ENCODE measurements around the gene ERH. TPM values are rescaled to one million over a fixed set of nuclear protein-coding genes. Genes with fewer than 3 reads are reported as not detected.

Gene ERH
- total RNA-seq, 2 donors from 2014 or later, result 198 to 374 TPM

DNA sequence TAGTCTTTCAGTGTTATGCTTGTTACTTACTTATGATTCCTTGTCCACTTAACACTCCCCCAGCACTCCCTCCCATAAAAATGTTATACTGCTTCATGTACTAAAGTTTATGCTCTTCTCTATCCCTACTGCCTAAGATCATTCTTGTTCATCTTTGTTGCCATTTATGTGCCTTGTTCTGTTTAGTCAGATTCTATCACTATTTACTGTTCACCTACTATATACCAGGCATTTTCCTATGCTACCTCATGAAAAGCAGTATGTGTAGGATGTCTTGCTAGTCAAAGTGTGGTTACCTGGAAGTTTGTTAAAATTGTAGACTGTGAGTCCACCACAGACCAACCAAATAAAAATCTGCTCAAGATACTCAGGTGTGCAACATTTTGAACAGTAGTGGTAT, 23.9 kb downstream of the ERH start:
- Mint-ChIP-seq H3K9me3 (no peaks in the 10 kb centered on the region), H3K27ac (peak overlapping the region; percentile 61), H3K27me3 (no peaks in the 10 kb centered on the region), H3K4me1 (peaks cover 11% of the 10 kb centered on the region), H3K4me3 (no peak overlapping the region), H3K36me3 (ENCODE audit: low read depth) (peaks cover 43% of the 10 kb centered on the region)
- ATAC-seq (replicated peaks), result no peak

DNA sequence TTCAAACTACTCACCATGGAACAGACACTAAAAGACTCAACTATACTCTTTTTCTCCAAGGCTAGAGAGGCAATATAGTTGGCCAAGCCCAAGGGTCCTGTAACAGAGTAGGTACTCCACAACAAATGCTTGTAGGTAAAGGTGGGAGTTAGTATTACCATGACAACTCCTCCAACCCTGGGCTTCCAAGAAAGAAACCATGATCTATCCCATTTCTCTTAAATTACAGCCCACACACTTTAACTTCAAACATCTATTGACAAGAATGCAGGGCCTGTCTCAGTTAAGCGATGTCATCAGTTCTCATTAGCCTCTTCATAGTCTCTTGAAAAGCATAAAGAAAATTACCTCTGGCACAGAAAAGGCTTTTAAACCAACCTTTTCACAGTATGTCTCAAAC, 25.0 kb downstream of the ERH start:
- peaks cover 32% of the 10 kb centered on the region for H3K36me3 Mint-ChIP-seq (ENCODE audit: low read depth)
- H3K4me1 Mint-ChIP-seq, result peaks cover 11% of the 10 kb centered on the region
- no peaks in the 10 kb centered on the region for H3K9me3 Mint-ChIP-seq
- H3K27ac Mint-ChIP-seq, result peak overlapping the region; percentile 61
- peak; percentile 83 for ATAC-seq (replicated peaks)
- H3K27me3 Mint-ChIP-seq, result no peaks in the 10 kb centered on the region
- peak overlapping the region; percentile 1 for H3K4me3 Mint-ChIP-seq

DNA sequence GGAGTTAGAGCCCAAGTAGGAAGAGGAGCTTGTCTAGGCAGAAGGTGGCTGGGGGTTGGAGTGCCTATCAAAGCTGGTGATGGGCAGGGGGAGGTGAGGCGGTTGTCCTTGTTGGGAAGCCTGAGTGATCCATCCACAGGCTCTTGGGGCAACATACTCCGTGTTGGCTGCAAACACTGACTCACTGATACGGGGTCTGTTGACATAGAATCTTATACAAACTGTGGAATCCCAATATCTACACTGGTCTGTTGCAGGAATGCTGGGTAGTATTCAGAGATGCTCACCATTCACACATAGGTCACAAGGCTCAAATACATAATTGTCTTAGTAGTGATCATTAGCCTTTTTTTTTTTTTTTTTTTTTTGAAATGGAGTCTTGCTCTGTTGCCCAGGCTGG, 26.0 kb downstream of the ERH start:
- Mint-ChIP-seq H3K4me3 (no peak overlapping the region), H3K4me1 (peaks cover 11% of the 10 kb centered on the region), H3K9me3 (no peaks in the 10 kb centered on the region), H3K36me3 (ENCODE audit: low read depth) (peaks cover 26% of the 10 kb centered on the region), H3K27me3 (no peaks in the 10 kb centered on the region), H3K27ac (no peak overlapping the region)
- ATAC-seq (replicated peaks), result no peak

DNA sequence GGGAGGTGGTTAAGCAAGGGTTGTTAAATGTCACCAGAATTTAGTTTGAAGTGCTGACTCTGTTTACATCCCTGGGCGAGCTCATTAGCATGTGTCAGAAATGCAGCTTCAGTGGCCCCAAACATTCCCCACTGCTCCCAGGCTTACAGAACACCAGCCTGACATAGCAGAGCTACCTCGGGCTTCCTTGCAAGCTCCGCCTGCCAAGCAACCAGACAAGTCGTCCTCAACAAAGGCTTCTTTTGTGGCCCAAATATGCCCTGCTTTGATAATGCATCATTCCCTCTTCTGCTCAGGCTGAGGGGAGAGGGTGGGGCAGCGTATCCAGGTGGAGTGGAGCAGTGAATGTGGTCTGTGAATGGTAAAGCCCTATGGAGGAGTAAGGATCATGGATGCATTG, 28.0 kb downstream of the ERH start:
- Mint-ChIP-seq H3K4me3 (no peak overlapping the region), H3K27me3 (no peaks in the 10 kb centered on the region), H3K27ac (no peak overlapping the region), H3K4me1 (peaks cover 11% of the 10 kb centered on the region), H3K36me3 (ENCODE audit: low read depth) (peaks cover 5% of the 10 kb centered on the region), H3K9me3 (no peaks in the 10 kb centered on the region)
- ATAC-seq (replicated peaks), result no peak

DNA sequence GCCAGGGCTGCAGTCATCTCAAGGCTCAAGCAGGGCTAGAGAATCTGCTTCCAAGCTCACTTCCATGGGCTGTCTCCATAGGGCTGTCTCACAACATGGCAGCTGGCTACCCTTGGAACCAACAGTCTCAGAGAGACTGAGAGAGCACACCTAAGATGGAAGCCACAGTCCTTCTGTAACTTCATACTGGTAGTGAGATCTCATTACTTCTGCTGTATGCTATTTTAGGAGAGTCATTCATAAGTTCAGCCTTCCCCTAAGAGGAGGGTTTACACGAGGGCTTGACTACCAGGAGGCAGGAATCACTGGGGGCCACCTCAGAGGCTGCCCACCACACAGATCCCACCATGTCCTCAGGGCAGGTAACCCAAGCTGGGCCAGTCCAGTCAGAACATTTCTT, 29.7 kb downstream of the ERH start:
- Mint-ChIP-seq H3K9me3 (no peaks in the 10 kb centered on the region), H3K27ac (no peak overlapping the region), H3K27me3 (no peaks in the 10 kb centered on the region), H3K36me3 (ENCODE audit: low read depth) (peaks cover 5% of the 10 kb centered on the region), H3K4me3 (no peak overlapping the region), H3K4me1 (peaks cover 3% of the 10 kb centered on the region)
- no peak for ATAC-seq (replicated peaks)

DNA sequence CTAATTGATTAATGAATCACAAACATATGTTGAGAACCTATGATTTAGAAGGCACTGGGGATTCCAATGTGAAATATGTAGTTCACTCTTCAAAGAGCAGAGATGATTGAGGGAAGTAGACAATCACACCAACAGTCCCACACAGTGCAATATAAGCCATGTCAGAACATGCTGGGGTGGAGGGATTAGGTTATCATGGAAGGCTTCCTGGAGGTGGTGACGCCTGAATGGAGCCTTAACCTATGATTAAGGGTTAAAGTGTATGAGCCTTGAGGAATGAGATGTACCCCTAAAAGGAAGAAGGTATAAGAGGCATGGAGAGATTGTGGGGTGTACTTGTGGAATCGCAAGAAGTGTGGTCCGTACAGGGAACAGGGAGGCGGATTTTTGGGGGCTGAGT, 31.3 kb downstream of the ERH start:
- no peaks in the 10 kb centered on the region for H3K27me3 Mint-ChIP-seq
- H3K4me3 Mint-ChIP-seq, result no peak overlapping the region
- no peaks in the 10 kb centered on the region for H3K4me1 Mint-ChIP-seq
- no peaks in the 10 kb centered on the region for H3K9me3 Mint-ChIP-seq
- ATAC-seq (replicated peaks), result no peak
- no peak overlapping the region for H3K27ac Mint-ChIP-seq
- no peaks in the 10 kb centered on the region for H3K36me3 Mint-ChIP-seq (ENCODE audit: low read depth)

DNA sequence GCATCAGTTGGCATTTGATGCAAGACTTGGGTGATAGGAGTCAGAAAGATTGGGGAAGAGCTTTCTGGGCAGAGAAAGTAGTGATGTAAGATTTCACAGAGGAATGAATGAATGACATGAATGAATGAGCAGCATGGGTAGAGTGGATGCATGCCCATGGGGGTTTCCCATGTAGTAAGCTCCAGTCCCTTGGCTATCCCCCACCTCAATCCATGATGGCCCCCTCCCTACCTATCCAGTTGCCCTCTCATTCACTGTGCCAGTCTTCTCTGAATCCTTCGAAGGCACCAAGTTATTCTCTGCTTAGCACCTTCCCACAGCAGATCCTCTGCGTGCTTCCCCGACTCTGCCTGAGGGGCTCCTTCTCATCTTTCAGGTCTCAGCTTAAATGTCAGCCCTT, 32.0 kb downstream of the ERH start:
- H3K4me3 Mint-ChIP-seq, result no peak overlapping the region
- no peak for ATAC-seq (replicated peaks)
- H3K36me3 Mint-ChIP-seq (ENCODE audit: low read depth), result no peaks in the 10 kb centered on the region
- H3K4me1 Mint-ChIP-seq, result no peaks in the 10 kb centered on the region
- no peaks in the 10 kb centered on the region for H3K9me3 Mint-ChIP-seq
- H3K27me3 Mint-ChIP-seq, result no peaks in the 10 kb centered on the region
- H3K27ac Mint-ChIP-seq, result no peak overlapping the region

DNA sequence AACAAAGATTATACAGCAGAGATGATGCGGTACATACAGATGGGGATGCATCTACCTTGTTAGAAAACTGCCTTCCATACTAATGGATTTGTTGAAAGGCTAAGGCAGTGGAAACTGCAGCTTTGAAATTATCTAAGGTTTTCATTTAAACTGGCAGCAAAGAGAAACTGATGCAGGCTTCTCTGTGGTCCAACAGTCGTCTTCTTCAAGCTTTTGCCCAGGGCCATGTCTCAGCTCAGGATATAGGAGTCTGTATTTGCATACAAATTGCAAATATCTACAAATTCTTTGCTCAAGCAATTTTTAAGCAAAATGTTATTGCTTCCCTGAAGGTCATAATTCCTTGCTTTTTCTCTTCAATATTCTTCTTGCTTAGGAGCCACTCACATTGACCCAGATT, 33.7 kb downstream of the ERH start:
- H3K27me3 Mint-ChIP-seq, result no peaks in the 10 kb centered on the region
- H3K4me1 Mint-ChIP-seq, result no peaks in the 10 kb centered on the region
- no peak overlapping the region for H3K4me3 Mint-ChIP-seq
- H3K27ac Mint-ChIP-seq, result no peak overlapping the region
- no peaks in the 10 kb centered on the region for H3K9me3 Mint-ChIP-seq
- no peak for ATAC-seq (replicated peaks)
- H3K36me3 Mint-ChIP-seq (ENCODE audit: low read depth), result no peaks in the 10 kb centered on the region

DNA sequence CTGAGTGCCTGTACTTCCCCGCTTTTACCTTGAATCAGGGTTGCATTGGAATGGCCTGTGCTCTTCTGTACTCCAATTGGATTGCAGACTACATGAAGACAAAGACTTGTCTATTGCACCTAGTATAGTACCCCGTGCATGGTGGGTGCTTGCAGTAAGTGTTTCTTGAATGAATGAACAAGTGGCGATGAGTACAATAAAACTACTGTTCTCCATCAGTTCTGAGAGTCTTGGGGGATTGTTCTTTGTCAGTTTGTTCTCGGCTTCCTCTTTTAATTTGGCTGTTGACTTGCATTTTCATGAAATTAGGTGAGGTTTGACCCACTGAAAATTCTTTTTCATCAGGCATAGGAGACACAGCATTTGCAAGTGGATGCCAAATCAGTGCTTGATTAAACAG, 34.1 kb downstream of the ERH start:
- Mint-ChIP-seq H3K36me3 (ENCODE audit: low read depth) (no peaks in the 10 kb centered on the region), H3K27me3 (no peaks in the 10 kb centered on the region), H3K9me3 (no peaks in the 10 kb centered on the region), H3K4me3 (no peak overlapping the region), H3K27ac (no peak overlapping the region), H3K4me1 (peaks cover 3% of the 10 kb centered on the region)
- ATAC-seq (replicated peaks), result no peak

DNA sequence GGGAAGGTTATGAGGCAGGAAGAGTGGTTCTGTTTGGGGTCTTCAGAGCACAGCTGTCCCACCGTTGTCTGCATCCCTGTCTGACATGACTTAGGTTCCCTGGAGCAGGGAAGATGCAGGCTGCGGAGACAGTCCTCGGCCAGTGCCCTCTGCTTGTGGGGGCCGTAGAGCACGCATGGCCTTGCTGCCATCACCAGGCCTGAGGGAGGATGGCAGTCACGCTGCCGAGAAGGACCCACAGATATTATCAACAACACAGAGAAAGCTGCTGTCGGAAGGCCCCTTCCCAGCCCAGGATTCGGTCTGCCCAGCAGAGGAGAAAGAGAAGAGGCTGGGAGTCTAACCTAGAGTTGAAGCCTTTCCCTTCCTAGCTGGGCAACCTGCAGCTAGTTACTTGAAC, 35.0 kb downstream of the ERH start:
- Mint-ChIP-seq H3K27ac (no peak overlapping the region), H3K36me3 (ENCODE audit: low read depth) (no peaks in the 10 kb centered on the region), H3K4me3 (no peak overlapping the region), H3K9me3 (no peaks in the 10 kb centered on the region), H3K4me1 (peaks cover 9% of the 10 kb centered on the region), H3K27me3 (no peaks in the 10 kb centered on the region)
- ATAC-seq (replicated peaks), result no peak

DNA sequence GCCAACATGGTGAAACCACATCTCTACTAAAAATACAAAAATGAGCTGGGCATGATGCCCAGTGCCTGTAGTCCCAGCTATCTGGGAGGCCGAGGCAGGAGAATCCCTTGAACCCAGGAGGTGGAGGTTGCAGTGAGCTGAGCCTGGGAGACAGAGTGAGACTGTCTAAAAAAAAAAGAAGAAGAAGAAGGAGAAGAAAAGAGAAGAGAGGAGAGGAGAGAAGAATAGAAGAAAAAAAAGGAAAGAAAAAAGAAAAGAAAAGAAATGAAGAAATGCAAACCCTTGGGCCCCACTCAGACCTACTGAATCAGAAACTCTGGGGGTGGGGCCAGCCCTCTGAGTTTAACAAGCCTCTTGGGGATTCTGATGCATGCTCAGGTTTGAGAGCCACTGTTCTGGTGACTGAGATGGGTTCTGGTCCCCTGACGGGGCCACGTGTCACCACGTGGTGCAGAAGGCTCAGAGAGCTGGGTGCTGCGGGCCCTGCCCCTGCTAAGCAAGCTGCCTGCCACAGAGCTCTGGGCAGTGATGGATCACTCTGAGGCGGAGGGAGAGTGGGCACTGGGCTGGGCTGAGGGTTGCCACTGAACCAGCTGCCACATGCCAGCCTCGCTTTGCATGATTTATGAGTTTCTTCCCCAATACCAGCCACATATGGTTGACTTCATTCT, 37.5 kb downstream of the ERH start:
- ATAC-seq (replicated peaks), result no peak
- Mint-ChIP-seq H3K4me3 (no peak overlapping the region), H3K27ac (no peak overlapping the region), H3K27me3 (no peaks in the 10 kb centered on the region), H3K9me3 (no peaks in the 10 kb centered on the region), H3K36me3 (ENCODE audit: low read depth) (no peaks in the 10 kb centered on the region), H3K4me1 (peaks cover 9% of the 10 kb centered on the region)

DNA sequence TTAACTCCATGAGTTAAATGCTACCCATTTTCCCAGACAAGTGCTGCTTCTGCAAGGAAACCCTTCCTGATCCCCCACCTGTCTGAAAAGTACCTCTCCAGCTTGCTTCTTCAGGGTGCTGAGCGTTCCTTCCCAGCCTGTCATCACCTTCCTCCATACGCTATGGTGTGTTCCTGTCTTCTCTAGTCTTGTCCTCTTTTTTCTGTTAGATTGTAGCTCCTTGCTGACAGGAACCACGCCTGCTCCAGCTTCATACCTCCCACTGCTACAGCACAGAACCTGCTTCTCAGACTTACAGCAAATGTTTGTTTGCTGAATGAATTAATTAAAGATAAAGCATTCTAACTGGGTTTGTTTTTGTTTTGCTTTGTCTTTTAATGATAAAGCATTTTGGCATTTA, 39.1 kb downstream of the ERH start:
- peak overlapping the region; percentile 42 for H3K27ac Mint-ChIP-seq
- H3K4me3 Mint-ChIP-seq, result peak overlapping the region; percentile 41
- no peak for ATAC-seq (replicated peaks)
- peaks cover 22% of the 10 kb centered on the region for H3K4me1 Mint-ChIP-seq
- H3K27me3 Mint-ChIP-seq, result no peaks in the 10 kb centered on the region
- no peaks in the 10 kb centered on the region for H3K36me3 Mint-ChIP-seq (ENCODE audit: low read depth)
- H3K9me3 Mint-ChIP-seq, result no peaks in the 10 kb centered on the region

DNA sequence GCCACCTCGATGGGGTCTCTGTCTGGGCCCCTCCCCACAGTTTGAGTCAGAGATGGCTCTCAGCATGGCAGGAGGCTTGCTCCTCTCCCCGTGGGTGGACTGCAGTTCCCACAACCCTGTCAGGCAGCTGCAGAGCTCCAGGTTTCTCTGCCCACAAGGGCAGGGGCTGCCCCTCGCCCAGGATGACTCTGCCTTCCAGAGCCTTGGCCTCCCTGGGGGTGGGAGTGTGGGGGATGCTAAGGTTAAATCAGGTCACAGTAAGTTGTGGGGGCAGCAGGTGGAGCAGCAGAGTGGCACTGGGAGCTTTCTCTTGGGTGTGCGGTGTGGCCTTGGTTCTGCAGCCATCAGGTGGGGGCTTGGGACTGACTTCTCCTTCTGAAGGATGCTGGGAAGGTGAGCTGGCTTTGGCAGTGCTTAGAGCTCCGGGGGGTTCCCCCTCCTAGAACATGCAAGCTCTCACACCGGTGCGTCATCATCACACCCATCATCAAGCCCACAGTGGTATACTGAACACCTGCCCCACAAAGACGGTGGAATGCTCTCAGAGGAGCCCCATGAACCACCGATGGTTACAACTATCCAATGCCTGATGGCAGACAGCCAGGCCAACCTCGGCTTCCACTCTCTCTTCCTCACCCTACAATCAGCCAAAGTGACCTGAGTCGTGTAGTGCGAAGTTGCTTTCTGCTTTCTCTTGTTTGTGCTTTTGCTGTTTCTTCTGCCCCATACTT, 39.7 kb downstream of the ERH start:
- Mint-ChIP-seq H3K27me3 (no peaks in the 10 kb centered on the region), H3K27ac (peak overlapping the region; percentile 42), H3K36me3 (ENCODE audit: low read depth) (no peaks in the 10 kb centered on the region), H3K9me3 (no peaks in the 10 kb centered on the region), H3K4me3 (peak overlapping the region; percentile 41), H3K4me1 (peaks cover 25% of the 10 kb centered on the region)
- peak; percentile 91 for ATAC-seq (replicated peaks)

DNA sequence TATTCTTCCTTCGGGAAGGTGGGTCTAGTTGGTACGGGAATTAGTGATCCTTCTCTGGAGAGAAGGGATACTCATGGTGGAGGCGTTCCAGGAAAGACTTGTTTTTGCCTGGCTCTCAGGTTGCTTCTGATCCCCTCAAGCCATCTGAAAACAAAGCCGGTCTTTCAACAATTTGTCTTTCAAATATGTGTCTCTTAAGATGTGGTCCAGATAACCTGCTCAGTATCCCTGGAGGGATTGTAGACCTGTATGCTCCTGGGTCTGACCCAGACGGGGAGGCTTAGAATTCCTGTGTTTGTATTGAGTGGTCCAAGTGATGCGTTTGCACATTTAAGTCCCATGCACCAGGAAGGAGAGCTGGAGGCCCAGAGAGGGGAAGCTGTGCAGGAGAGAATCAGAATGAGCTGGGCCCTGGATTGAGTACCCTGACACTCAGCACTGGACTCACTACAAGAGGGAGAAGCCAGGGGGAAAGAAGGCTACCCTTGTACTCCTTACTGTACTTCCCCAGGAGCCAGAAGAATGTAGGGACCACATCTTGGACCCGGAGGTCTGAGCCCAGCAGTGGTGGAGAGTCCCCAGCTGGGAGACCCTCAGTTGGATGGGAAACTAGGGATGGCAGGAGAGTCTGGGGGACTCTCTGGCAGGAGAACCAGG, 40.4 kb downstream of the ERH start:
- no peak for ATAC-seq (replicated peaks)
- peaks cover 25% of the 10 kb centered on the region for H3K4me1 Mint-ChIP-seq
- no peaks in the 10 kb centered on the region for H3K9me3 Mint-ChIP-seq
- H3K27ac Mint-ChIP-seq, result peak overlapping the region; percentile 42
- peak overlapping the region; percentile 41 for H3K4me3 Mint-ChIP-seq
- H3K27me3 Mint-ChIP-seq, result no peaks in the 10 kb centered on the region
- no peaks in the 10 kb centered on the region for H3K36me3 Mint-ChIP-seq (ENCODE audit: low read depth)

DNA sequence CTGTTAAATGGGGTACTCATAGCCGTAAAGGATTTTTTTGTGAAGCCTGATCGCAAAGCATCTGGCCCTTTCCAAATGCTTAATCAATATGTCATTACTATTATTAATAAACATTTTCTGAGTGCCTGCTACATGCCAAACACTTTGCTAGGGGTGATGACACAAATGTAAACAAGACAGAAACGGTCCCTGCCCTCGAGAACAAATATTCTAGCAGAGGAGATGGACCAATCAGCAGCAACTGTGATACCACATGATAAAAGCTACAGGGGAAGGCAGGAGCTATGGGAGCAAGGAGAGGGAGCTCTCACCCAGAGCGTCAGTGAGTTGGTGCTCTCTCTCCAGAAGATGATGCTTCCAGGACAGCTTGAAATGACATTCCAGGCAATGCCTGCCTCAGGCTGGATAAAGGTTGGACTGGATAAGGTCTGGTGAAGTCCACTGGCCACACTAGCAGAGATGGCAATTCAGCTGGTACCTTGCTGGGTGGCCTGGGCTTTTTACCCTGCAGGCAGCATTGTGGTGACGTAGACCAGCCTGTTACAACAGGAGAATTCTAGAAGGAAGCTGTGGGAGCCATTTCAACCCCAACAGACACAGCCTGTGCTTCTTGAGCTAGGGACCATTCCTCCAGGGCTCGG, 41.1 kb downstream of the ERH start:
- Mint-ChIP-seq H3K27ac (no peak overlapping the region), H3K36me3 (ENCODE audit: low read depth) (no peaks in the 10 kb centered on the region), H3K9me3 (no peaks in the 10 kb centered on the region), H3K4me1 (peaks cover 25% of the 10 kb centered on the region), H3K4me3 (no peak overlapping the region), H3K27me3 (no peaks in the 10 kb centered on the region)
- ATAC-seq (replicated peaks), result no peak
